ENCODE measurements around the gene MAPK10.

GRCh38 chr4:86035688-86036087 is 324.2 kb downstream of the MAPK10 start:
- TF ChIP-seq SP1 (IDR thresholded peaks at IDR 0.05; ENCODE audit: low read depth, low read length): no peak
- TF ChIP-seq GABPA (IDR thresholded peaks at IDR 0.05; ENCODE audit: low read depth): no peak
- no peak for TF ChIP-seq BACH1 (IDR thresholded peaks at IDR 0.05; ENCODE audit: borderline replicate concordance)
- no peak for TF ChIP-seq CEBPB (IDR thresholded peaks at IDR 0.05; ENCODE audit: borderline replicate concordance in 1 of 2, low read depth in 2 of 2, low read length in 2 of 2)
- no peak for TF ChIP-seq NR2C2 (IDR thresholded peaks at IDR 0.05; ENCODE audit: borderline replicate concordance, control insufficient read depth, insufficient read length, low read depth)
- TF ChIP-seq, protein P1, sequence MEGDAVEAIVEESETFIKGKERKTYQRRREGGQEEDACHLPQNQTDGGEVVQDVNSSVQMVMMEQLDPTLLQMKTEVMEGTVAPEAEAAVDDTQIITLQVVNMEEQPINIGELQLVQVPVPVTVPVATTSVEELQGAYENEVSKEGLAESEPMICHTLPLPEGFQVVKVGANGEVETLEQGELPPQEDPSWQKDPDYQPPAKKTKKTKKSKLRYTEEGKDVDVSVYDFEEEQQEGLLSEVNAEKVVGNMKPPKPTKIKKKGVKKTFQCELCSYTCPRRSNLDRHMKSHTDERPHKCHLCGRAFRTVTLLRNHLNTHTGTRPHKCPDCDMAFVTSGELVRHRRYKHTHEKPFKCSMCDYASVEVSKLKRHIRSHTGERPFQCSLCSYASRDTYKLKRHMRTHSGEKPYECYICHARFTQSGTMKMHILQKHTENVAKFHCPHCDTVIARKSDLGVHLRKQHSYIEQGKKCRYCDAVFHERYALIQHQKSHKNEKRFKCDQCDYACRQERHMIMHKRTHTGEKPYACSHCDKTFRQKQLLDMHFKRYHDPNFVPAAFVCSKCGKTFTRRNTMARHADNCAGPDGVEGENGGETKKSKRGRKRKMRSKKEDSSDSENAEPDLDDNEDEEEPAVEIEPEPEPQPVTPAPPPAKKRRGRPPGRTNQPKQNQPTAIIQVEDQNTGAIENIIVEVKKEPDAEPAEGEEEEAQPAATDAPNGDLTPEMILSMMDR (IDR thresholded peaks at IDR 0.05 in 2 of 3, conservative IDR thresholded peaks at IDR 0.05 in 1 of 3; ENCODE audit: control insufficient read depth in 2 of 3, extremely low read depth in 1 of 3, insufficient read depth in 1 of 3, low read depth in 3 of 3, low read length in 3 of 3): no peak
- TF ChIP-seq, protein P2, sequence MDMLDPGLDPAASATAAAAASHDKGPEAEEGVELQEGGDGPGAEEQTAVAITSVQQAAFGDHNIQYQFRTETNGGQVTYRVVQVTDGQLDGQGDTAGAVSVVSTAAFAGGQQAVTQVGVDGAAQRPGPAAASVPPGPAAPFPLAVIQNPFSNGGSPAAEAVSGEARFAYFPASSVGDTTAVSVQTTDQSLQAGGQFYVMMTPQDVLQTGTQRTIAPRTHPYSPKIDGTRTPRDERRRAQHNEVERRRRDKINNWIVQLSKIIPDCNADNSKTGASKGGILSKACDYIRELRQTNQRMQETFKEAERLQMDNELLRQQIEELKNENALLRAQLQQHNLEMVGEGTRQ (IDR thresholded peaks at IDR 0.05; ENCODE audit: borderline replicate concordance, low read depth, low read length): no peak
- TF ChIP-seq, protein P3, sequence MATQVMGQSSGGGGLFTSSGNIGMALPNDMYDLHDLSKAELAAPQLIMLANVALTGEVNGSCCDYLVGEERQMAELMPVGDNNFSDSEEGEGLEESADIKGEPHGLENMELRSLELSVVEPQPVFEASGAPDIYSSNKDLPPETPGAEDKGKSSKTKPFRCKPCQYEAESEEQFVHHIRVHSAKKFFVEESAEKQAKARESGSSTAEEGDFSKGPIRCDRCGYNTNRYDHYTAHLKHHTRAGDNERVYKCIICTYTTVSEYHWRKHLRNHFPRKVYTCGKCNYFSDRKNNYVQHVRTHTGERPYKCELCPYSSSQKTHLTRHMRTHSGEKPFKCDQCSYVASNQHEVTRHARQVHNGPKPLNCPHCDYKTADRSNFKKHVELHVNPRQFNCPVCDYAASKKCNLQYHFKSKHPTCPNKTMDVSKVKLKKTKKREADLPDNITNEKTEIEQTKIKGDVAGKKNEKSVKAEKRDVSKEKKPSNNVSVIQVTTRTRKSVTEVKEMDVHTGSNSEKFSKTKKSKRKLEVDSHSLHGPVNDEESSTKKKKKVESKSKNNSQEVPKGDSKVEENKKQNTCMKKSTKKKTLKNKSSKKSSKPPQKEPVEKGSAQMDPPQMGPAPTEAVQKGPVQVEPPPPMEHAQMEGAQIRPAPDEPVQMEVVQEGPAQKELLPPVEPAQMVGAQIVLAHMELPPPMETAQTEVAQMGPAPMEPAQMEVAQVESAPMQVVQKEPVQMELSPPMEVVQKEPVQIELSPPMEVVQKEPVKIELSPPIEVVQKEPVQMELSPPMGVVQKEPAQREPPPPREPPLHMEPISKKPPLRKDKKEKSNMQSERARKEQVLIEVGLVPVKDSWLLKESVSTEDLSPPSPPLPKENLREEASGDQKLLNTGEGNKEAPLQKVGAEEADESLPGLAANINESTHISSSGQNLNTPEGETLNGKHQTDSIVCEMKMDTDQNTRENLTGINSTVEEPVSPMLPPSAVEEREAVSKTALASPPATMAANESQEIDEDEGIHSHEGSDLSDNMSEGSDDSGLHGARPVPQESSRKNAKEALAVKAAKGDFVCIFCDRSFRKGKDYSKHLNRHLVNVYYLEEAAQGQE (IDR thresholded peaks at IDR 0.05; ENCODE audit: low read depth, low read length): no peak

Measured in GM12878 (cell line).